NCI-H1105 treated with DMSO at 0.1 percent for 48 hours (cell line): Measurements from ENCODE around the gene MUC22.
"Not testable (repeated sequence)": the region's sequence is repeated elsewhere in the genome, so short reads cannot be mapped to it uniquely, and the experiment has no call there.

Experiments
- DNase-seq: peaks from one replicate; lab custom pipeline; 2025; lab: John Stamatoyannopoulos, UW

MUC22 gene

GRCh38 chr6:30998785-30999184 lies 11.5 kb upstream of the MUC22 start:
- DNase-seq = no peak

- DNase-seq = not testable (repeated sequence)
Observed at GRCh38 chr6:31000067-31000860, 10.0 kb upstream of the MUC22 start.

- no peak for DNase-seq
Observed at GRCh38 chr6:31001281-31001888, 8.9 kb upstream of the MUC22 start.

DNA sequence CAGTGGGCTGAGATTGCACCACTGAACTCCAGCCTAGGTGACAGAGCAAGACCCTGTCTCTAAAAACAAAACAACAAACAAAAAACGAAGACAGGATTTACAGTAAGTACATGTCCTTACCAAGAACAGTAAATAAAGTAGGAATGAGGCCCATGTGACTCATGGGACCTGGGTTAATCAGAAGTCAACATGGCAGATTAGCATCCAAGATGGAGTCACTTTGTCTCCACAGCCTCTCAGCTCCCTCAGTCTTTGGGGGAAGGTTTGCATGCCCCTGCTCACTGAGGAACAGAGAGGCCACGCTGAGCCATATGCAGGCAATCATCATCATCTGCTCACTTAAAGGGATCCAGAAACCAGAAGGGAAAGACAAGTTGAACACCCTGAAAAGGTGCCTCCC lies 7.8 kb upstream of the MUC22 start:
- no peak for DNase-seq

- DNase-seq = no peak
Observed at GRCh38 chr6:31004794-31005193, 5.5 kb upstream of the MUC22 start.

DNA sequence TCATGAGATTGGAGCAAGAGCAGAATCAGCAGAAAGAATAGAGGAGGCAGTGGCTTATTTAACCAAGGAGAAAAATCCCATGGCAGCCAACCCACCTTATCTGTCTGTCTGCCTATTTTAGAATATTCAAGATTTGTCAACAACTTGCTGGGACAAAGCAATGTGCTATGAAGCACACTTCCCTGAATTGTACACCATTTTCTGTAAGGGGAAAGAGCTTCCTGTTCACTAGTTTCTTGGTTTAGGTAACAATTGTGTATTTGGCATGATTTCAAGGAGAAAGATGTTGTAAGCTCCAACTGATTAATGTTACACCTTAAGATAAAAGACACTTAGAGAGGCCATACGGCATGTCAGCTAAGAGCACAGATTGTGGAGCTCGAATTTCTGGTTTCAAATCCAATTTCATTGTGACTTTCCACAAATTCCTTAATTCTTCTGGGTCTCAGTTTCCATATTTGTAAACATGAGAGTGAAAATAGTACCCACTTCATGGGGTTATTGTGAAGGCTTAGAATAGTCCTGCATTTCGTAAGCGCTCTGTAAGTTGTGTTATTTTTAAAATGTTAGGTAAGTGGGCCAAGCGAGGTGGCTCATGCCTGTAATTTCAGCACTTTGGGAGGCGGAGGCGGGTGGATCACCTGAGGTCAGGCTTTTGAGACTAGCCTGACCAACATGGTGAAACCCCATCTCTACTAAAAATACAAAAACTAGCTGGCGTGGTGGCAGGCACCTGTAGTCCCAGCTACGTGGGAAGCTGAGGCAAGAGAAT lies 4.8 kb upstream of the MUC22 start:
- DNase-seq = no peak

- no peak for DNase-seq
Observed at GRCh38 chr6:31007694-31008093, 2.6 kb upstream of the MUC22 start.

- DNase-seq = no peak
Observed at GRCh38 chr6:31008165-31008564, 2.1 kb upstream of the MUC22 start.

DNA sequence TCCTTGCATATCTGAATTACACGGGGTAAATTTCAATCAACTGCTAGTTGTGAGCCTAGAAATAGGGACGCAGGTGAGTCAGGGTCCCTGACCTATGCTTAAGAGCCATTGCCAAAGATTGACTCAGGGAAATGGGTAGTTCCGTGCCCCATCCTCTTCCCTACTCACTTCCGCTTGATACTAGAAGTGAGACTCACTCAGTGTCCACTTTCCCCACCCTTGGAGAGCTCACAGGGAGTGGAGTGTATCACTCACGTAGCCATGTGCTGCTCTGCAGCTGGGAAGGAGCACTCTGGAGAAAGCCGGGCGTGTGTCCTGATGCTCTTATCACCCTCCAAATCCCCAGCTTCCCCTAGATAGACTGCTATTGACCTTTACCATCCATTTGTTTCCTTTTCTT lies 543 bp upstream of the MUC22 start:
- DNase-seq = no peak

GRCh38 chr6:31011153-31011552 lies 879 bp downstream of the MUC22 start:
- no peak for DNase-seq

DNA sequence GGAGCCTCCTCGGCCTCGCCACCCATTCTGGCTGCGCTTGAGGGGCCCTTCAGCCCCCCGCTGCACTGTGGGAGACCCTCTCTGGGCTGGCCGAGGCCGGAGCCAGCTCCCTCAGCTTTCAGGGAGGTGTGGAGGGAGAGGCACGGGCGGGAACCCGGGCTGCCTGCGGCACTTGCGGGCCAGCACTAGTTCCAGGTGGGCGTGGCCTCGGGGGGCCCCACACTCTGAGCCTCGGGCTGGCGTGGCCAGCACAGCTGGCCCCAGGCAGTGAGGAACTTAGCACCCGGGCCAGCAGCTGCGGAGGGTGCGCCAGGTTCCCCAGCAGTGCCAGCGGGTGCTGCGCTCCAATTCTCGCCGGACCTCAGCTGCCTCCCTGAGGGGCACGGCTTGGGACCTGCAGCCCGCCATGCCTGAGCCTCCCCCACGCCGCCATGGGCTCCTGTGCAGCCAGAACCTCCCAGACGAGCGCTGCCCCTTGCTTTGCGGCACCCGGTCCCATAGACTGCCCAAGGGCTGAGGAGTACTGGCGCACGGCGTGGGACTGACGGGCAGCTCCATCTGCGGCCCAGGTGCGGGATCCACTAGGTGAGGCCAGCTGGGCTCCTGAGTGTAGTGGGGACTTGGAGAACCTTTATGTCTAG lies 6.5 kb downstream of the MUC22 start:
- no peak for DNase-seq

DNA sequence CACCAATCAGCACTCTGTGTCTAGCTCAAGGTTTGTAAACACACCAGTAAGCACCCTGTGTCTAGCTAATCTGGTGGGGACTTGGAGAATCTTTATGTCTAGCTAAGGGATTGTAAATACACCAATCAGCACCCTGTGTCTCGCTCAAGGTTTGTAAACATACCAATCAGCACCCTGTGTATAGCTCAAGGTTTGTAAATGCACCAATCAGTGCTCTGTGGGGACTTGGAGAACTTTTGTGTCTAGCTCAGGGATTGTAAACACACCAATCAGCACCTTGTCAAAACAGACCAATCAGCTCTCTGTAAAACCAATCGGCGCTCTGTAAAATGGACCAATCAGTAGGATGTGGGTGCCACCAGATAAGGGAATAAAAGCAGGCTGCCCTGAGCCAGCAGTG lies 7.2 kb downstream of the MUC22 start:
- not testable (repeated sequence) for DNase-seq

- DNase-seq = no peak
Observed at GRCh38 chr6:31020057-31020456, 9.8 kb downstream of the MUC22 start.

- not testable (repeated sequence) for DNase-seq
Observed at GRCh38 chr6:31020631-31021255, 10.5 kb downstream of the MUC22 start.

- not testable (repeated sequence) for DNase-seq
Observed at GRCh38 chr6:31021705-31022531, 11.6 kb downstream of the MUC22 start.

GRCh38 chr6:31025595-31025994 lies 15.3 kb downstream of the MUC22 start:
- DNase-seq = no peak

DNA sequence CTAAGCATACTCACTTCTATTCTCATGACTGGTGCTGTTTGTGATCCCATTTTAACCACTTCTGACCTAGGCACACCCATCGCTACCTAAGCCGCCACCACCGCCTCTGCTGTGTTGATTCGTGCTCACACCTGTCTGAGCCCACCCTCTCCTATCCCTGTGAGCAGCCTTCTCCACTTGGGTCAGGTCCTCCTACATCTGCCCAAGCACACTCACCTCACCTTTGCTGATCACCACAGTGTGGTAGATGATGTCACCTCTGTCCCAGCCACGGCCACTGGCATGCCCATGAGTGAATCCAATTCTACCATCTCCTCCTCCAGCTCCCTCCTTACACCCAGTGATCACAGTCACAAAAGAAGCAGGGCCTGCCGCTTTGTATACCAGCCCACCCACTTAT lies 20.8 kb downstream of the MUC22 start:
- no peak for DNase-seq

DNA sequence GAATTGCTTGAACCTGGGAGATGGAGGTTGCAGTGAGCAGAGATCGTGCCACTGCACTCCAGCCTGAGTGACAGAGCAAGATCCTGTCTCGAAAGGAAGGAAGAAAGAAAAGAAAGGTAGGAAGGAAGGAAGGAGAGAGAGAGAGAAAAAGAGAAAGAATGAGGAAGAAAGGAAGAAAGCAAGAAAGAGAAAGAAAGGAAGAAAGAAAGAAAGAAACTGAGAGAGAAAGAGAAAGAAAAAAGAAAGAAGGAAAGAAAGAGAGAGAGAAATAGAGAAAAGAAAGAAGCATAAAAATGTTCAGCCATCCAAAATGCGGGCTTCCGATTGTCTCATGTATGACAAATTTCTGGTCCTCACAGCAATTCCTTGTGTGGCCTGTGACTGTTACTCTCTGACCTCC lies 22.8 kb downstream of the MUC22 start:
- DNase-seq = no peak

DNA sequence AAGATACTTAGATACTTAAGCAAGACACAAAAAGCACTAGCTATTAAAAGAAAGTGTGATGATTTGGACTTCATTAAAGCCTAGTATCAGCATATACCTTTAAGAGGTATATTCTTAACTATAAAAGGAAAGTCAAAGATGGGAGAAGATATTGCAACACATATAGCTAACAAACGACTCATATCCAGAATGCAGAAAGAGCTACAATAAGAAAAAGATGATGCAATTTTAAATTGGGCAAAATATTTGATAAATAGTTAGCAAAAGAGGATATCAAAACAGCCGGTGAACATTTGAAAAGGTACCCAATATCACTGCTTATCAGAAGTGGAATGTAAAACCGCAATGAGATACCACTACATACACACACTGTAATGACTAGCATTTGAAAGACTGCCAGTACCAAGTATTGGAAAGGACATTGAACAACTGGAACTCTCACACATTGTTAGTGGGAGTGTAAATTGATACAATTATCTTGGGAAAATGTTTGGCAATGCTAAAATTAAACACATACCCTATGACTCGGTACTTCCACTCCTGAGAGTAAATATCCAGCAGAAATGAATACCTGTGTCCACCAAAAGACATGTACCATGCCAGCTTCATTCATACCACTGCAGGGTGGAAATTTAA lies 25.7 kb downstream of the MUC22 start:
- DNase-seq = no peak

DNA sequence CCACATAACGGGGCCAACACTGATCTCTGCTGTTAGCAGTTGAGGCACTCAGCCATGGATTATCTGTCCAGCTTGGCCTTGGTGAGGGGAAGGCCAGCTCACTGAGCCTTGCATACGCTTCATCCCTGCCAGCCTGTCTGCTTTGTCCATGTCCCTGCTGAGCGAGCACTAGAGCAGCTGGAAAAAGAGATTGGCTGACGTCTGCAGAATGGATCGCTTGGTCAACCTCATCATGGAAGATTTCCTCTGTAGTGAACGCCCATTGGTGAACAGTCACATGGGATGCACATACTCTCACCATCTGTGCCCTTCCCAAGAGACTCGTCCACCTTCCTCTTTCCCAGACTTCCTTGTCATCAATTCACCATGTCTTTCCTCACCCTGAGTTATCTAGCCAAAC lies 26.9 kb downstream of the MUC22 start:
- DNase-seq = no peak

DNA sequence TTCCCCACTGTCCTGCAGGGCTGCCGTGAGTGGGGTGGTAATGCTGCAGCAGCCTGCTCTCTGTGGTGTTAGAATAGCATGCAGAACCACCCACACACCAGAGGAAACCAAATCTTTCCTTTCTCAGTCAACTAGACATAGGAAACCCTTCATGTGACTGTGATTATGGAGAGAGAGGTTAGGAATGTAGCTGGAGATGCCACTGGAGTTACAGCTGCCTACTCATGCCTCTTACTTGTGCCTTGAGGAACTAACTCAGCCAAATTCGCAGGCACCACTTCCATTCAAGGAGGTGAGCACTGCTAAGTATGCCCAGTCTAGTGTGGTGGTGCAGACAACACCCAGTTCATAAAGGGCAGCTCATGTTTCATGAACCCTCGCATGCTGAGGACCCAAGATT lies 27.4 kb downstream of the MUC22 start:
- DNase-seq = no peak
